ENCODE results near the gene MSANTD1.

MSANTD1 gene

DNA sequence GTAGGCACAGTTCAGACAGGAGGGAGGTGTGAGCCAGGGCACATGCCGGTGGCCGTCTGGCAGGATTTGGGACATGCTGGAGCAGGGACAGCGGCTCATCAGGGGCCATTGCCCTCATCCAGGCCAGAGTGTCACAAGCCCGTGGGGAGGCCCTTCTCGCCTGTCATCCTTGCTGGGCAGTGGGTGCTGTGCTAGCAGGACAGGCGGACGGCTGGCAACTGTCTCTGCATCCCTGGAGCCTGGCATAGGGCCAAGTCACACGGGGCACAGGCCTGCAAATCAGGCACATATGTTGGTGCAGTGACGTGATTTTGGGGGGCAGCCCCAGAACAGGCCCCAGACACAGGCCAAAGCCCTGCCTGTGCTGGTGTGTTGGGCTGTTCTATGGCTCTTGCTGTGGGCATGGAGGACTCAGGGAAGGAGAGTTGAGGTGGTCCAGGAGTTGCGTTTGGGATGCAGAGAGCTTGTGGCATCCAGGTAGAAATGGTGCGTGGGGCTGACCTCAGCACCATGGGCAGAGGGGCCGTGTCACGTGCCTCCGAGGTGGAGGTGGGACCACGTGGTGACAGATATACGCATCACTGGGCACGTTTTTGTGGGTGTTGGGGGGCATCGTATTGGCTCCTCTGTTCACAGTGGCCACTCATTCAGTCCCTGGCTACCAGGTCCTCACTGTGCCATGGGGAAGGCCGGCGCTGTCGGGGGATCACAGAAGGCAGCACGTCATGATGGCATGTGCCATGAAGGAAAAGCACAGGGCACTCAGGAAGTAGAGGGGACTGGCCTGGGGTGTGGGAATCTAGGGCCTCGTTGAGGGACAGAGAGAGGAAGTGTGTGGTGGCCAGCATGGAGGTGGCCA lies 14.6 kb upstream of the MSANTD1 start:
- no peak for DNase-seq

DNA sequence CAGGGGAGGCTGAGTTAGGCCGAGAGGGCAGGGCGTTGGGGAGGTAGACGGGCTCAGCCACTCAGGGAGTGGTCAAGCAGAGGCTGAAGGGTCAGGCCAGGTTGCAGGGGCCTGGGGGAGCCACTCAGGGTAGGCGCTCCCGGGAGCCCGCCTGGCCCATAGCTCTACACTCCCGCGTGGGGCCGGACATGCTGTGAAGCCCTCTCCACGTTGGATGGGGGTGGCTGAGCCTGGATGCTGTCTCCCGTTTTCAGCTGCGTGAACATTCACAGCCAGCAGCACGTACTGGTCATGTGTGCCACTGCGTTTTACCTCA lies 14.0 kb upstream of the MSANTD1 start:
- no peak for DNase-seq

DNA sequence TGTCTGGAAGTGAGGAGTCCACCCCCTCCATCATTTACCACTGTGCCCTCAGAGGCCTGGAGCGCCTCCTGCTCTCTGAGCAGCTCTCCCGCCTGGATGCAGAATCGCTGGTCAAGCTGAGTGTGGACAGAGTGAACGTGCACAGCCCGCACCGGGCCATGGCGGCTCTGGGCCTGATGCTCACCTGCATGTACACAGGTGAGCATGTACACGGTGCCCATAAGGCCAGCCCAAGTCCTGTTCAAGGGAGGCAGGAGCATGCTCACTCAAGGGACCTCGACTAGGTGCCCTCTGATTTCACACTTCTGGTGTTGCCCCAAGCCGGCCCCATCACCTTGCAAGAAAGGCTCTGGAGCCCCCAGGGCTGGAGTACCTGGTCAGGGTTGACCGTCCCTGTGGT lies 13.4 kb upstream of the MSANTD1 start:
- DNase-seq: no peak

DNA sequence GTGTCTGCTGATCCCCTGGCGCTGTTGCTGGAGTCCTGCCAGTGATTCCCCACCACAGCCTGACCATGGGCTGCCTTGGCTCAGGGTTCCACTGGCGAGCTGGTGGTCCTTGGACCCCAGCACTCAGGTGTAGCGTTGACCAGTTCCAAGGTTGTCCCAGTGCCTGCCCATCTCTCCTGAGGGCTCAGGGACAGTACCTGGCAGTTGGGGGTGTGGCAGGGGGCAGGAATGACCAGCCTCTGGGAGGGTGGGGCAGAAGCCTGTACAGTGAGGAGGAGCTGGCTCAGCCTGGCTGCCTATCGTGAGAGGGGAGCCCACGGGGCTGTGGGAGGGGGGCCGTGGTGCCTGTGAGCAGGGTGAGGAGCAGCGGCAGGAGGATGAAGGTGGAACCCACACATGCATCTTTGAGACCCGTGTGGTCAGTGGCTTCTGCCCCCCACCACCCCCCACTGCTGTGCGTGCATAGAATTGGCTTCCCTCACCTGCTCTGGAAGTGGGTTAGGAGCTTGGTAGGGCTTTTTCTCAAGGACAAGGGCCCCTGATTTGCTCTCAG lies 12.6 kb upstream of the MSANTD1 start:
- no peak for DNase-seq

DNA sequence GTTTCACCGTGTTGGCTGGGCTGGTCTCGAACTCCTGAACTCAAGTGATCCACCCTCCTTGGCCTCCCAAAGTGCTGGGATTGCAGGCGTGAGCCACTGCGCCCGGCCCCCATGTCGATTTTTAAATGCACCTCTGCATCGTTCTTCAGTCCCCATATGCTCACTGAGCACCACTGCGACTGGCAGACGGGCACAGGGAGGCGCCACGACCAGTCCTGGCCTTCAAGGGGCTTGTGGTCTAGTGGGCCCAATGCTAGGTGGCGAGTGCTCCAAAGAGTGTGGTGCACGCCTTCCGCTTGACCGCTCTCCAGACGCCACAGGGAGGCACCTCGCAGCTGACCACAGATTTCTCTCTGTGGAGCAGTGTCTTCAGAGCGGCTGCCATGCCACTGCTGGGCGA lies 11.7 kb upstream of the MSANTD1 start:
- no peak for DNase-seq

DNA sequence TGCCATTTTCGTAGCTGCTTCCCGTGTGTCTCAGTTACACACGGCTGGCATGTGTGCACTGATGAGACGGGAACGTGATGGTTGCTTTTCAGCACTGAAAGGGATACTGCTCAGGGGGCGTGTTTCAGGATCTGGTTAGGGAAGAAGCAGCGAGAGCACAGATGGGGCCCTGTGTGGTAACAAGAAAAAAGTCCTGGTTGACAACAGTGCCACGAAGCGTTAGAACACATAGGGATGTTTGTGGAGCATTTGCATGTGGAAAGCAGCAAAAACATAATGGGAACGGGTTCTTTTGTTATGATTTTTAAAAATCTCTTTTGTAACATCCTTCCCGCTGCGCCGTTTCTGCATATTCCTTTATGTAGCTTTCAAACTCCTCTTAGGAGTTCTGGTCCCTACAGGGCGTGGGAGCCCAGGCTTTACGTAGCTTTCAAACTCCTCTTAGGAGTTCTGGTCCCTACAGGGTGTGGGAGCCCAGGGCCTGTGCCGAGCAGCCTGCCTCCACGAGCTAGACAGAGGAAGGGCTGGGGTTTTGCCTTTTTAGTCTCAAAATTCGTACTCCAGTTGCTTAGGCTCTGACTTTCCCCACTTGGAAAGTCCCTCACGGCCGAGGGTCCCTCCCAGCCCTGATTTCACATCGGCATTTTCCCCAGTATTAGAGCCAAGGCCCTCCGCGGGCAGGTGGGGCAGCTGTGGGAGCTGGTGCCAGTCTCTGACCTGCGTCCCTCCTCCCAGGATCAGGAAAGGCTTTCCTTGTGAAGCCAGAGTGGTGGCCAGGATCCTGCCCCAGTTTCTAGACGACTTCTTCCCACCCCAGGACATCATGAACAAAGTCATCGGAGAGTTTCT lies 11.0 kb upstream of the MSANTD1 start:
- DNase-seq: no peak

DNA sequence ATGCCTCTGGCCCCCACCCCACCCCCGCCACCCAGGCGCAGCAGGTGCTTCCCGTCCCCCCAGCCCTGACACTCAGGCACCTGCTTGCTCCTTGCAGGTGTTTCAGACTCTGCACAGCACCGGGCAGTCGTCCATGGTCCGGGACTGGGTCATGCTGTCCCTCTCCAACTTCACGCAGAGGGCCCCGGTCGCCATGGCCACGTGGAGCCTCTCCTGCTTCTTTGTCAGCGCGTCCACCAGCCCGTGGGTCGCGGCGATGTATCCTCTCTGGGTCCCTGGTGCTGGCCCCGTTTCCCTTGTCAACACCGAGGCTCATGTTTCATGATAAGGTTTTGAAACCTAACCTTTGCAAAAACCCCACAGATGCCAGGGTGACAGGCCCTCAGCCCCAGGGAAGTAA lies 10.2 kb upstream of the MSANTD1 start:
- DNase-seq: no peak

DNA sequence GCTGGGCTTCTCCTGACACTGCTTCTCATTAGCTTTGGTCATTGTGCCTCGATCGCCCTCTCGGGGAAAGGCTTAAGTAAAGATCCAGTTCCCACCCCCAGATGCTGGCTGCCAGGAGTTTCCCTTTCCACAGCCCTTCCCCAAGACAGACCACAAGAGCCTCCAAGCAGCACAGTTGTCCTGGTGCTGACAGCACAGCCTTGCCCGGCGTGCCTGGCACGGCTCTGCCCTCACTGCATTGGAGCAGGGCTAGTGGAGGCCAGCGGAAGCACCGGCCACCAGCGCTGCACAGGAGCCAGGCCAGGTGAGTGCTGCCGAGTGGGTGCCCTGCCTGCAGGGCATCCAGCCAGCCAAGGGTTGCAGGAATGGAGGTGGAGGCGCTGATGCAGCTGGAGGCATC lies 9.7 kb upstream of the MSANTD1 start:
- no peak for DNase-seq

DNA sequence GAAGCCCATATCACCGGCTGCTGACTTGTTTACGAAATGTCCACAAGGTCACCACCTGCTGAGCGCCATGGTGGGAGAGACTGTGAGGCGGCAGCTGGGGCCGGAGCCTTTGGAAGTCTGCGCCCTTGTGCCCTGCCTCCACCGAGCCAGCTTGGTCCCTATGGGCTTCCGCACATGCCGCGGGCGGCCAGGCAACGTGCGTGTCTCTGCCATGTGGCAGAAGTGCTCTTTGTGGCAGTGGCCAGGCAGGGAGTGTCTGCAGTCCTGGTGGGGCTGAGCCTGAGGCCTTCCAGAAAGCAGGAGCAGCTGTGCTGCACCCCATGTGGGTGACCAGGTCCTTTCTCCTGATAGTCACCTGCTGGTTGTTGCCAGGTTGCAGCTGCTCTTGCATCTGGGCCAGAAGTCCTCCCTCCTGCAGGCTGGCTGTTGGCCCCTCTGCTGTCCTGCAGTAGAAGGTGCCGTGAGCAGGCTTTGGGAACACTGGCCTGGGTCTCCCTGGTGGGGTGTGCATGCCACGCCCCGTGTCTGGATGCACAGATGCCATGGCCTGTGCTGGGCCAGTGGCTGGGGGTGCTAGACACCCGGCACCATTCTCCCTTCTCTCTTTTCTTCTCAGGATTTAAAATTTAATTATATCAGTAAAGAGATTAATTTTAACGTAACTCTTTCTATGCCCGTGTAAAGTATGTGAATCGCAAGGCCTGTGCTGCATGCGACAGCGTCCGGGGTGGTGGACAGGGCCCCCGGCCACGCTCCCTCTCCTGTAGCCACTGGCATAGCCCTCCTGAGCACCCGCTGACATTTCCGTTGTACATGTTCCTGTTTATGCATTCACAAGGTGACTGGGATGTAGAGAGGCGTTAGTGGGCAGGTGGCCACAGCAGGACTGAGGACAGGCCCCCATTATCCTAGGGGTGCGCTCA lies 8.7 kb upstream of the MSANTD1 start:
- DNase-seq: no peak

DNA sequence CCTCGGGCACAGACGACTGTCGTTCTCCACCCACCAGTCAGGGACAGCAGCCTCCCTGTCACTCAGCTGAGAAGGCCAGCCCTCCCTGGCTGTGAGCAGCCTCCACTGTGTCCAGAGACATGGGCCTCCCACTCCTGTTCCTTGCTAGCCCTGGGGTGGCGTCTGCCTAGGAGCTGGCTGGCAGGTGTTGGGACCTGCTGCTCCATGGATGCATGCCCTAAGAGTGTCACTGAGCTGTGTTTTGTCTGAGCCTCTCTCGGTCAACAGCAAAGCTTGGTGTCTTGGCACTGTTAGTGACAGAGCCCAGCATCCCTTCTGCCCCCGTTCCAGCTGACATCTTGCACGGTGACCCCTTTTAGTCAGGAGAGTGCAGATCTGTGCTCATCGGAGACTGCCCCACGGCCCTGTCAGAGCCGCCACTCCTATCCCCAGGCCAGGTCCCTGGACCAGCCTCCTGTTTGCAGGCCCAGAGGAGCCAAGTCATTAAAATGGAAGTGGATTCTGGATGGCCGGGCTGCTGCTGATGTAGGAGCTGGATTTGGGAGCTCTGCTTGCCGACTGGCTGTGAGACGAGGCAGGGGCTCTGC lies 7.9 kb upstream of the MSANTD1 start:
- no peak for DNase-seq

DNA sequence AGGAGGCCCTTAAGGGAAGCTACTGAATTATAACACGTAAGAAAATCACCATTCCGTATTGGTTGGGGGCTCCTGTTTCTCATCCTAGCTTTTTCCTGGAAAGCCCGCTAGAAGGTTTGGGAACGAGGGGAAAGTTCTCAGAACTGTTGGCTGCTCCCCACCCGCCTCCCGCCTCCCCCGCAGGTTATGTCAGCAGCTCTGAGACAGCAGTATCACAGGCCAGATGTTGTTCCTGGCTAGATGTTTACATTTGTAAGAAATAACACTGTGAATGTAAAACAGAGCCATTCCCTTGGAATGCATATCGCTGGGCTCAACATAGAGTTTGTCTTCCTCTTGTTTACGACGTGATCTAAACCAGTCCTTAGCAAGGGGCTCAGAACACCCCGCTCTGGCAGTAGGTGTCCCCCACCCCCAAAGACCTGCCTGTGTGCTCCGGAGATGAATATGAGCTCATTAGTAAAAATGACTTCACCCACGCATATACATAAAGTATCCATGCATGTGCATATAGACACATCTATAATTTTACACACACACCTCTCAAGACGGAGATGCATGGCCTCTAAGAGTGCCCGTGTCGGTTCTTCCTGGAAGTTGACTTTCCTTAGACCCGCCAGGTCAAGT lies 6.9 kb upstream of the MSANTD1 start:
- peak; percentile 31 for DNase-seq

DNA sequence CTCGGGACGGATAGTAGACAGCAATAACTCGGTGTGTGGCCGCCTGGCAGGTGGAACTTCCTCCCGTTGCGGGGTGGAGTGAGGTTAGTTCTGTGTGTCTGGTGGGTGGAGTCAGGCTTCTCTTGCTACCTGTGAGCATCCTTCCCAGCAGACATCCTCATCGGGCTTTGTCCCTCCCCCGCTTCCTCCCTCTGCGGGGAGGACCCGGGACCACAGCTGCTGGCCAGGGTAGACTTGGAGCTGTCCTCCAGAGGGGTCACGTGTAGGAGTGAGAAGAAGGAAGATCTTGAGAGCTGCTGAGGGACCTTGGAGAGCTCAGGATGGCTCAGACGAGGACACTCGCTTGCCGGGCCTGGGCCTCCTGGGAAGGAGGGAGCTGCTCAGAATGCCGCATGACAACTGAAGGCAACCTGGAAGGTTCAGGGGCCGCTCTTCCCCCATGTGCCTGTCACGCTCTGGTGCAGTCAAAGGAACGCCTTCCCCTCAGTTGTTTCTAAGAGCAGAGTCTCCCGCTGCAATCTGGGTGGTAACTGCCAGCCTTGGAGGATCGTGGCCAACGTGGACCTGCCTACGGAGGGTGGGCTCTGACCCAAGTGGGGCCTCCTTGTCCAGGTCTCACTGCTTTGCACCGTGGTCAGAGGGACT lies 5.7 kb upstream of the MSANTD1 start:
- no peak for DNase-seq

DNA sequence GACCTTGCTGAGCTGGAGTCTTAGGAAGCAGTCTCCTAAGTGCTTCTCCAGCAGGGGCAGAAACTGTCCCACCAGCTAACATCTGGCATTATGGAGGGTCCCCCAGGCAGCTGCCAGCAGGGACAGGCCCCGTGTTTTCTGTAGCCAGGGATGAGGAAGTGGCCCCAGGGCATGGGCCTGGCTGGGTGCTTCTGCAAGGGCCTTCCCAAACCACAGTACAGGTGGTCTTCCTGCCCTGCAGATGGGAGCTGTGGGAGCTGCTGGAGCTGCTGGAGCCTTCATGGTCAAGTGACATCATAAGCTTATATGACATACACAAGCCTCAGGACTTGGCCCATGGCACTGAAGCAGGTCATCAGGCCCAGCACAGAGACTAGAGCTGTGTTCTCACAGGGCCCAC lies 5.0 kb upstream of the MSANTD1 start:
- DNase-seq: no peak

DNA sequence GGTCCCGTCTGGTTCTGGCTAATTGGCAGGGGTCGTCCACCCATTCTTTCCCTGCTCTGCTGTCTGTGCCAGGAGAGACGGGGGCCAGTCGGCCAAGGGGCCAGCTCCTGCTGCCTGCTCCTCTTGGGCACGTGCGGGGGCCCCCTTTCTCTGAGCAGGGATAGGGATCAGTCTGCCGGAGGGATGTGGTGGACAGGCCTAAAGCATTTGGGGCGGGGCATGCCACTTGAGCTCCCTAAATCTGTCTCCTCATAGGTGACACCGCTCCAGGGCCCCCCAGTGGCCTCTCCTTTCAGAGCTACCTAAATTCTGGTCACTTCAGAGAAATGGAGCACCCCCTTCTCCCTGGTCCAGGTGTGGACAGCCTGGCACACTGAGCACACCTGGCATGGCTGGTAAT lies 4.2 kb upstream of the MSANTD1 start:
- no peak for DNase-seq

DNA sequence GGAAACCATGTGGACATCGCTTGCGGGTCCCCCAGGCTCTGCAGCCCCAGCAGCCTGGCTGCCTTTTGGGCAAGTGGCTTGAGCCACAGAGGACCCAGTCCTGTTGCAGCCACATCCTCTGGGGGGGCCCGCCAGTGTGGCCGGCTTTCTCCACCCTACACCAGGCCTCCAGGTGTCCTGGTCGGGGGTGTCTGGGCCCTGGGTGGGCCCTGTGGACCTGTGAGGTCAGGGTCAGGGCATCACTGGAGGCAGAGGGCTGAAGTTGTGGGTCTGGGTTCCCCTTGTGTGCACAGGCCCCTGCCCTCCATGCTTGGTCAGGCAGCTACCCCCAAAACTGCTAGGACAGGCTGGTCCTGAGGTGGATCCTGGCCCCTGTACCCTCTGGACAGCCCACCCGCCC lies 3.3 kb upstream of the MSANTD1 start:
- no peak for DNase-seq

DNA sequence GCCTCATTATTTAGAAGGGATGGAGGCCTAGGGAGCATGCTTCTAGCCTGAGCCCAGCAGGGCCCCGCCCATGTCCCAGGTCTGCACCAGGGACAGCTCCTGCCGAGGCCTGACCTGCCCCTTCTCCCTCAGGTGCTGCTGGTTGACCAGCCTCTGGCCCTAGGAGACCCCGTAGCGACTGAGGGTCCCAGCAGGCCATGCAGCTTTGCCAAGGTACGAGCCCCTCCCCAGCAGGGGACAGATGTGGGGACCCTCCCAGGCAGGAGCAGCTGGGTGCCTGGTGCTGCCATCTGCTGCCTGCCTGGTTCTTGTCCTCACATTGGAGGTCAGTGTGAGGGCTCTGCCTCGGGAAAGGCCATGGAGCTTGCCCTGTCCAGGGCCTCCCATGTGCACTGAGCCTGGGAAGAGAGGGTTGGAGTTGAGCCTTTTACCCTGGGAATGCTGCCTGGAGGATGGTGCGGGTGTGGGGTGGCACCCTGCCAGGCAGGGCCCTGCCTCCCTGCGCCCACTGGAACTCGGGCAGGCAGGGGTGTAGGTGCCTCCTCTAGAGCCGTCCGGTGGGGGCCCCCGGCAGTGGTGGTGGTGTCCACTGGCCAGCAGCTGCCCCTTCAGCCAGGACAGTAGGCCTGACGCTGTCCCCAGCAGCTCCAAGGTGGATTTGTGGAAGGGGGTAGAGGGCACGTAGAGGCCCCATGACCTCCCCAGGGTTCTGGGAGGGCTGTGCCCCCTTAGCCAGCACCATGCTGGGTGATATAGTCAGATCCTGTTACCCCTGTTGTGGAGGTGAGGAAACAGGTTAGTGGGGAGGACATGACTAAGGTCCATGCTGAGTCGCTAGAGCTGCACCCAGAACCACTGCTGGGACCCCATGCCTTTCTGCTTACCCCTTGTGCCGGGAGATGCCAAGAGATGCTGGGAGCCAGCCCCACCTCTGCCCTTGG lies 2.2 kb upstream of the MSANTD1 start:
- no peak for DNase-seq

DNA sequence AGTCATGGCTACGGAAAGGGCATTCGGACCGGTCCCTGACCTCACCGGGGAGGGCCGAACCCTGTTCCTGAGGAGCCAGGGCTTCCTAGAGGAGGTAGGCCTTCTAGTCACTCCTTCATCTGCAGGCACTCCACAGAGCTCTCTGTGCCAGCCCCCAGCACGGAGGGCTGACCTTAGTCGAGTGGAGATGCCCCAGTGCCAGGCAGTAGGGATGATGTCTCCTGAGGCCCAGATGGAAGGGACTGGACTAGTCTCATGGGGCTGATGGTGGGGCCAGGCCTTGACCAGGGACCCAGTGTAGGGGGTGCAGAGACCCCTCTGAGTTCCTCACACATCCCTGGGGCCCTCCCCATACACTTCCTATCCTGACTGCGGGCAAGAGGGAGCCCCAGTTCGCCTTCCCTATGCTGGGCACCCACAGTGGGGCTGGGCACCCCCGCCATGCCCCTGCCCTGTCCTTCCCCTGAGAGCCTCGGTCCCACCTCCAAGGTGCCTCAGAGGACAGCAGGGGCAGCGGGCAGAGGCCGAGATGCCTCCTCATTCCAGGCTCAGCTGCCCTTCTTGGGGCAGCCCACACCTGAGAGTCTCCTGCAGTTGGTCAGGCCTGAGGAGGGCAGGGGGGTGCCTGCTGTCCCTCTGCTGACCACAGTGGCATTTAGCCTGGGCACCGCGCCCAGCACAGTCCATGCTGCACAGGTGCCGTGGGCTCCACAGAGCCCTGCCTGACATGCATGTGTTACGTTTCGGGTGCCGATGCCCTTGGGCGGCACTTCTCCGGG lies 1.4 kb upstream of the MSANTD1 start:
- DNase-seq: no peak

DNA sequence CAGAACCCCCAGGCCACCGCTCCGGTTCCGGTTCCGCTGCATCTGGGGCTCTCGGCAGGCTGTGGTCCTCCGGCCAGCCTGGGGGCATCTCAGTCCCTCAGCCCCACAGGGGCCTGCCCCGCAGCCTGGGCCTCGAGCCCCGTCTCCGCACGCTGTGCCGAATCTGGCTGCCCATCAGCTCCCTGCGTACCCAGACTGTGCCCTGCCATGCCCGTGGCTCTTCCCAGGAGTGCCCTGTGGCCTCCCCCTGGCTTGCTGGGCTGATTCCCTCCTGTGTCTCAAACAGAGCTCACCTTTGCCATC lies 830 bp upstream of the MSANTD1 start:
- DNase-seq: no peak

DNA sequence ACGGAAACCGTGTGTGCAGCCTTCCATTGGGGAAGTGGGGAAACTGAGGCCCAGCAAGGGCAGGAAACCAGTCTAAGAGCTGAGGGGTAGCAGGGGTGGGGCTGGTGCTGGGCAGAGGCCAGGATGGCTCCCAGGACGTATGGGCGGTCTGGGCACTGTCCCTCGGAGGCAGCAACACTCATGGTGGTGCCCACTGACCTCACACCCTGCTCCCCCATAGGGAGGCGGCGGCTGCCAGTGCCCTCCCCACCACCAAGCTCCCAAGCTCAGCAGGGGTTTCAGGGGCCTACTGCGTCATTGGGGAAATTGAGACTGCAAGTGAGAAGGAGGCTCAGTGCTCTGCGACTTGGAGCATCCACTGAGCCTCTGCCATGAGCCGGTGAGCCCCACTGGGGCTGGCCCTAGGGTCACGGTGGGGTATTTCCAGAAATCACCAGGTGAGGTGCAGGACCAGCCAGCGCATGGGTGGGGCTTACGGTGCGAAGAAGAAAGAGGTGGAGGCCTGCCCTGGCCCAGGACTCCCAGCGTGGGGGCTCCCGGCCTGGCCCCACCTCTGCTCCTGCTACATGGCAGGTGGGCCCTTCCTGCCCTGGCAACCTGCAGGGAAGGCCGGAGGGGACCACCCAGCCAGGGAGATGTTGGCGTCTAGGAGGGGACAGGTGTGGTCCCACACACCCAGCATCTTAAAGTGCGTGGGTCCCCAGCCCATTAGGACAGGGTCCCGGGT lies 915 bp downstream of the MSANTD1 start:
- DNase-seq: no peak
